GM12872 (cell line): ENCODE data around the gene ADAMTSL1.

Experiments
- TF ChIP-seq, protein P1 (sequence below): IDR thresholded peaks from 3 replicates; pipeline ENCODE4 v1.5.1; 2011; ENCODE audit warnings: low read depth, mild to moderate bottlenecking, low read length, moderate library complexity; ENCODE audit not compliant: insufficient read depth

Gene ADAMTSL1

DNA sequence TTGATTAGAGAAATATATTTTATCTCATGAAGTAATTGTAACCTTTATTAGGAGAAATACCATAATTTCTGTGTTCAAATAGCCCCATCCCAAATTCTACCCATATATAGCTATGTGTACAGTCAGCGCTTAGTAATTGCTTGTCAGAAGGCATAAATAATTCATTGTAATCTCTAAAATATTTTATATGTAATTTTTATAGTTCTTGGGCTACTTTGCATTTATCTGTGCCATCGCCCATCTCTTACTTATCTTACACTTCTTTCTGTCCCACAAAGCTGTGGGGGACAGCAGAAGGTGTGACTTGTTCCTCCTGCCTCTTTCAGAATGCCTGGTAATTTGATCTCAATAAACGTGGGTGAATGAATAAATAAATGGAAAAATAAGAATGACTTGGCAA, 5.5 kb downstream of the ADAMTSL1 start:
- TF ChIP-seq, protein P1, sequence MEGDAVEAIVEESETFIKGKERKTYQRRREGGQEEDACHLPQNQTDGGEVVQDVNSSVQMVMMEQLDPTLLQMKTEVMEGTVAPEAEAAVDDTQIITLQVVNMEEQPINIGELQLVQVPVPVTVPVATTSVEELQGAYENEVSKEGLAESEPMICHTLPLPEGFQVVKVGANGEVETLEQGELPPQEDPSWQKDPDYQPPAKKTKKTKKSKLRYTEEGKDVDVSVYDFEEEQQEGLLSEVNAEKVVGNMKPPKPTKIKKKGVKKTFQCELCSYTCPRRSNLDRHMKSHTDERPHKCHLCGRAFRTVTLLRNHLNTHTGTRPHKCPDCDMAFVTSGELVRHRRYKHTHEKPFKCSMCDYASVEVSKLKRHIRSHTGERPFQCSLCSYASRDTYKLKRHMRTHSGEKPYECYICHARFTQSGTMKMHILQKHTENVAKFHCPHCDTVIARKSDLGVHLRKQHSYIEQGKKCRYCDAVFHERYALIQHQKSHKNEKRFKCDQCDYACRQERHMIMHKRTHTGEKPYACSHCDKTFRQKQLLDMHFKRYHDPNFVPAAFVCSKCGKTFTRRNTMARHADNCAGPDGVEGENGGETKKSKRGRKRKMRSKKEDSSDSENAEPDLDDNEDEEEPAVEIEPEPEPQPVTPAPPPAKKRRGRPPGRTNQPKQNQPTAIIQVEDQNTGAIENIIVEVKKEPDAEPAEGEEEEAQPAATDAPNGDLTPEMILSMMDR = no peak

DNA sequence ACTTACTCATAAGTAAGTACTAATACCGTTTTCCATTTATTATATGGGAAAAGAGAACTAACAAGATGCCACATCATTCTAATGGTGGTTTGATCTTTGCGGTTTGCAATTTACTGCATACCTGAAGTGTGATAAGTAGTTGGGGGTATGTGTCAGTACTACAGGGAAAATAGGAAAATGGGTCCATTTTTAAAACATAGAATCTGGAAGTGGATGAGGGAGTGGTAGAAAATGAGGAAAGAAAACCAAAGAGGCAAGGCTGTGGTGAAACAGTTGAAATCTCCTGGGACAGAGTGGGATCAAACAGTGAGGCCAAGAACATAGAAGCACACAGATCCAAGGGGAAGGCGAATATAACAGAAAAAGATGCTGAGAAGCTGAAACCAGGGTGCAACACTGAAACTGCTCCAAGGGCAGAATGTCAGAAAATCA, 6.7 kb downstream of the ADAMTSL1 start:
- TF ChIP-seq, protein P1 = no peak

- TF ChIP-seq, protein P1 = no peak
Measured at GRCh38 chr9:18482371-18482770, 8.4 kb downstream of the ADAMTSL1 start.

GRCh38 chr9:18485714-18486113, 11.8 kb downstream of the ADAMTSL1 start:
- TF ChIP-seq, protein P1 = no peak

- TF ChIP-seq, protein P1 = no peak
Measured at GRCh38 chr9:18487611-18488010, 13.7 kb downstream of the ADAMTSL1 start.

GRCh38 chr9:18488886-18489285, 14.9 kb downstream of the ADAMTSL1 start:
- TF ChIP-seq, protein P1 = no peak

- TF ChIP-seq, protein P1 = no peak
Measured at GRCh38 chr9:18489861-18490260, 15.9 kb downstream of the ADAMTSL1 start.

DNA sequence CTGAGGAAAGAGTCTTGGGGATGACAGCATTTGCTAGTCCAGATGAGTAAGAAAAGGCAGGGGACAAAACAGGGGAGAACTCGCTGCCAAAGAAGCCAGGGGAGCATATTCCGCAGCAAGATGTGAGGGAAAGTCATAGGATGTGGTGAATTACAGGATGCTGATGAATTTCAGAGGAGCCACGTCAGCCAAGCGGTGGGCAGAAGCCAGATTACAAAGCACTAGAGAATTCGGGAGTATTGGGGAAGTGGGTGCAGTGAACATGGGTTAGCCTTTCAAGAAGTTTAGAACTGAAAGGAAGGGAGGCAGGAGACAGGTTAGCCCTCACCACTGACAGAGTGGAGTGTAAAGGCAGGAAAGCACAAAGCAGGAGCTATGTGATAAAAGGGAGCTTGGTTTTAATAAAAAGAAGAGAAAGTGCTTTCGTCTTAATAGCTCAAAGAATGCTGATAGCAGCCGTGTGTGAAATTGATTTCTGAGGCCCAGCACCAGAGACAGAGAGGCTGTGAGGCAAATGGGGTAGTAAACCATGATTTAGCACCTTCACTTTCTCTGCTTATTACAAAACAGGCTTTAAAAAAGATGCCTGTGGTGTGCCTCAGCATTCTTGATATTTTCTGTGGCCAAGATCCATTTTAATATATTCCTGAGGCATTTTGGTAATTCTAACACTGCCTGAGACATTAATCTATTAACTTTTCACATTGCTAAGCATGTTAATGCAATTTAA, 16.9 kb downstream of the ADAMTSL1 start:
- TF ChIP-seq, protein P1 = no peak
